HEK293 (cell line): ENCODE measurements around the gene USP32.

ENCODE experiments used
- FEZF1 ChIP-seq: fragments of 450-650 bp; formaldehyde crosslinking; IDR thresholded peaks from 2 replicates; pipeline ENCODE4 v1.5.1; 2016; ENCODE audit warnings: missing biosample characterization, missing genetic modification characterization
- GLI4 ChIP-seq: fragments of 450-650 bp; formaldehyde crosslinking; IDR thresholded peaks from 2 replicates; pipeline ENCODE4 v1.5.1; 2016; ENCODE audit warnings: missing biosample characterization, missing genetic modification characterization
- IKZF3 ChIP-seq: fragments of 450-650 bp; IDR thresholded peaks from 2 replicates; pipeline ENCODE4 v1.5.0; 2018; ENCODE audit warnings: missing biosample characterization, mild to moderate bottlenecking, missing genetic modification characterization, moderate library complexity
- INSM2 ChIP-seq: fragments of 450-650 bp; formaldehyde crosslinking; IDR thresholded peaks from 2 replicates; pipeline ENCODE4 v1.5.1; 2016; ENCODE audit warnings: missing biosample characterization, missing genetic modification characterization
- PATZ1 ChIP-seq: fragments of 450-650 bp; formaldehyde crosslinking; IDR thresholded peaks from 2 replicates; pipeline ENCODE4 v1.5.1; 2016; ENCODE audit warnings: missing biosample characterization, missing genetic modification characterization
- REPIN1 ChIP-seq: fragments of 450-650 bp; formaldehyde crosslinking; IDR thresholded peaks from 2 replicates; pipeline ENCODE4 v1.5.1; 2017; ENCODE audit warnings: missing biosample characterization, missing genetic modification characterization, low read depth
- SP2 ChIP-seq: fragments of 450-650 bp; formaldehyde crosslinking; IDR thresholded peaks from 2 replicates; pipeline ENCODE4 v1.5.1; 2016; ENCODE audit warnings: missing biosample characterization, missing genetic modification characterization
- ZBTB10 ChIP-seq: fragments of 450-650 bp; formaldehyde crosslinking; IDR thresholded peaks from 2 replicates; pipeline ENCODE4 v1.5.1; 2016; ENCODE audit warnings: missing biosample characterization, missing genetic modification characterization
- ZBTB6 ChIP-seq: fragments of 450-650 bp; formaldehyde crosslinking; IDR thresholded peaks from 2 replicates; pipeline ENCODE4 v1.5.1; 2017; ENCODE audit warnings: missing biosample characterization, missing genetic modification characterization
- ZFP3 ChIP-seq: fragments of 450-650 bp; formaldehyde crosslinking; IDR thresholded peaks from 2 replicates; pipeline ENCODE4 v1.5.1; 2016; ENCODE audit warnings: low read depth, missing biosample characterization, missing genetic modification characterization
- ZFP37 ChIP-seq: fragments of 450-650 bp; formaldehyde crosslinking; IDR thresholded peaks from 2 replicates; pipeline ENCODE4 v1.5.1; 2016; ENCODE audit warnings: missing biosample characterization, missing genetic modification characterization
- ZNF10 ChIP-seq: fragments of 450-650 bp; formaldehyde crosslinking; IDR thresholded peaks from 2 replicates; pipeline ENCODE4 v1.5.1; 2017; ENCODE audit warnings: missing biosample characterization, missing genetic modification characterization
- ZNF138 ChIP-seq: fragments of 450-650 bp; formaldehyde crosslinking; IDR thresholded peaks from 2 replicates; pipeline ENCODE4 v1.5.1; 2016; ENCODE audit warnings: missing biosample characterization, missing genetic modification characterization, borderline replicate concordance
- ZNF146 ChIP-seq: fragments of 450-650 bp; formaldehyde crosslinking; IDR thresholded peaks from 2 replicates; pipeline ENCODE4 v1.5.1; 2016; ENCODE audit warnings: missing biosample characterization, missing genetic modification characterization
- ZNF174 ChIP-seq: fragments of 450-650 bp; formaldehyde crosslinking; IDR thresholded peaks from 2 replicates; pipeline ENCODE4 v1.5.0; 2017; ENCODE audit warnings: missing biosample characterization, mild to moderate bottlenecking, missing genetic modification characterization
- ZNF184 ChIP-seq: fragments of 450-650 bp; IDR thresholded peaks from 2 replicates; pipeline ENCODE4 v1.5.1; 2018; ENCODE audit warnings: missing biosample characterization, mild to moderate bottlenecking, missing genetic modification characterization
- ZNF221 ChIP-seq: fragments of 450-650 bp; formaldehyde crosslinking; IDR thresholded peaks from 2 replicates; pipeline ENCODE4 v1.5.1; 2017; ENCODE audit warnings: missing biosample characterization, missing genetic modification characterization, borderline replicate concordance
- ZNF23 ChIP-seq: fragments of 450-650 bp; formaldehyde crosslinking; IDR thresholded peaks from 2 replicates; pipeline ENCODE4 v1.5.1; 2016; ENCODE audit warnings: missing biosample characterization, missing genetic modification characterization, borderline replicate concordance
- ZNF280C ChIP-seq: fragments of 450-650 bp; formaldehyde crosslinking; IDR thresholded peaks from 2 replicates; pipeline ENCODE4 v1.5.1; 2016; ENCODE audit warnings: missing biosample characterization, missing genetic modification characterization
- ZNF350 ChIP-seq: fragments of 450-650 bp; formaldehyde crosslinking; IDR thresholded peaks from 2 replicates; pipeline ENCODE4 v1.5.0; 2017; ENCODE audit warnings: missing biosample characterization, mild to moderate bottlenecking, missing genetic modification characterization
- ZNF366 ChIP-seq: fragments of 450-650 bp; formaldehyde crosslinking; conservative IDR thresholded peaks from 2 replicates; pipeline ENCODE4 v1.5.1; 2016; ENCODE audit warnings: missing biosample characterization, missing genetic modification characterization
- ZNF416 ChIP-seq: fragments of 450-650 bp; formaldehyde crosslinking; IDR thresholded peaks from 2 replicates; pipeline ENCODE4 v1.5.1; 2016; ENCODE audit warnings: missing biosample characterization, missing genetic modification characterization
- ZNF488 ChIP-seq: fragments of 450-650 bp; formaldehyde crosslinking; IDR thresholded peaks from 2 replicates; pipeline ENCODE4 v1.5.1; 2016; ENCODE audit warnings: missing biosample characterization, missing genetic modification characterization
- ZNF514 ChIP-seq: fragments of 450-650 bp; formaldehyde crosslinking; IDR thresholded peaks from 2 replicates; pipeline ENCODE4 v1.5.1; 2016; ENCODE audit warnings: missing biosample characterization, missing genetic modification characterization
- ZNF571 ChIP-seq: fragments of 450-650 bp; formaldehyde crosslinking; IDR thresholded peaks from 2 replicates; pipeline ENCODE4 v1.5.0; 2017; ENCODE audit warnings: missing biosample characterization, missing genetic modification characterization
- ZNF600 ChIP-seq: fragments of 450-650 bp; formaldehyde crosslinking; IDR thresholded peaks from 2 replicates; pipeline ENCODE4 v1.5.1; 2016; ENCODE audit warnings: missing biosample characterization, missing genetic modification characterization
- ZNF658 ChIP-seq: fragments of 450-650 bp; formaldehyde crosslinking; IDR thresholded peaks from 2 replicates; pipeline ENCODE4; 2016; ENCODE audit warnings: missing biosample characterization, missing genetic modification characterization
- ZNF664 ChIP-seq: fragments of 450-650 bp; formaldehyde crosslinking; IDR thresholded peaks from 2 replicates; pipeline ENCODE4 v1.5.1; 2016; ENCODE audit warnings: missing biosample characterization, missing genetic modification characterization
- ZNF76 ChIP-seq: fragments of 450-650 bp; formaldehyde crosslinking; IDR thresholded peaks from 2 replicates; pipeline ENCODE4; 2016; ENCODE audit warnings: low read depth, missing biosample characterization, missing genetic modification characterization, borderline replicate concordance
- ZNF785 ChIP-seq: fragments of 450-650 bp; formaldehyde crosslinking; IDR thresholded peaks from 2 replicates; pipeline ENCODE4 v1.5.1; 2016; ENCODE audit warnings: missing biosample characterization, missing genetic modification characterization

Gene USP32

GRCh38 chr17:60392042-60392844, at the start of gene USP32 (continued):
- TF ChIP-seq ZNF221 (tag by site-specific recombination) (no peak), IKZF3 (peak; percentile 49; the same call in 1 of the 2 replicates), ZFP3 (tag by site-specific recombination) (no peak), ZNF488 (no peak), ZNF664 (no peak), ZFP37 (tag by site-specific recombination) (no peak), ZNF174 (tag by site-specific recombination) (no peak), INSM2 (peak; percentile 73), ZNF76 (tag by site-specific recombination) (peak; percentile 74), ZNF658 (no peak), ZNF23 (tag by site-specific recombination) (no peak), GLI4 (tag by site-specific recombination) (no peak), ZNF10 (tag by site-specific recombination) (peak; percentile 56), ZNF350 (tag by site-specific recombination) (no peak), ZBTB10 (tag by site-specific recombination) (peak; percentile 99), ZNF571 (tag by site-specific recombination) (no peak), ZNF138 (tag by site-specific recombination) (no peak), ZNF785 (tag by site-specific recombination) (0 out of 2 replicates have a peak, but pooled peaks have one; percentile 0), REPIN1 (tag by site-specific recombination) (0 out of 2 replicates have a peak, but pooled peaks have one; percentile 38), SP2 (peak; percentile 98), FEZF1 (tag by site-specific recombination) (0 out of 2 replicates have a peak, but pooled peaks have one; percentile 10), ZBTB6 (tag by site-specific recombination) (no peak), ZNF280C (tag by site-specific recombination) (no peak), ZNF184 (tag by site-specific recombination) (0 out of 2 replicates have a peak, but pooled peaks have one; percentile 12), PATZ1 (tag by site-specific recombination) (peak; percentile 100), ZNF600 (tag by site-specific recombination) (peak; percentile 90), ZNF514 (tag by site-specific recombination) (no peak), ZNF146 (tag by site-specific recombination) (no peak), ZNF416 (tag by site-specific recombination) (no peak), ZNF366 (tag by site-specific recombination) (peak; percentile 100)
